HepG2 (cell line): Measurements from ENCODE around the gene RAD51D. TPM values are rescaled to one million over a fixed set of nuclear protein-coding genes. Genes with fewer than 3 reads are reported as not detected.
A peak's percentile ranks its signal among the peaks of the same experiment; 100 is the strongest.

Experiments
- ARNT ChIP-seq: fragments of 450-650 bp; IDR thresholded peaks from 2 replicates; pipeline ENCODE4 v1.6.1; 2017
- CC2D1A ChIP-seq: sonication (generic); formaldehyde crosslinking; IDR thresholded peaks from 2 replicates; pipeline ENCODE4 v1.8.1; 2023; ENCODE audit warnings: mild to moderate bottlenecking, missing genetic modification reagents
- EP300 ChIP-seq, 3 experiments: sonication (generic) in 1 of 3; formaldehyde crosslinking in 1 of 3; IDR thresholded peaks; 2 replicates each; pipeline versions ENCODE4 v1.5.1 to v1.6.1; 2011 to 2020; ENCODE audit warnings: low read depth in 2 of 3, low read length in 2 of 3, borderline replicate concordance in 1 of 3, improper control_type of control experiment in 1 of 3, mild to moderate bottlenecking in 1 of 3, missing genetic modification reagents in 1 of 3, moderate library complexity in 1 of 3
- GLI4 ChIP-seq: sonication (generic); formaldehyde crosslinking; IDR thresholded peaks from 2 replicates; pipeline ENCODE4 v1.5.1; 2020; ENCODE audit warnings: missing genetic modification reagents, mild to moderate bottlenecking, moderate library complexity, borderline replicate concordance
- JUND ChIP-seq: sonication (generic); formaldehyde crosslinking; IDR thresholded peaks from 2 replicates; pipeline ENCODE4 v1.8.0; 2022; ENCODE audit warnings: mild to moderate bottlenecking, missing genetic modification reagents
- MEIS1 ChIP-seq: sonication (generic); formaldehyde crosslinking; IDR thresholded peaks from 2 replicates; pipeline ENCODE4 v1.9.0; 2021; ENCODE audit warnings: mild to moderate bottlenecking, missing genetic modification reagents, moderate library complexity, borderline replicate concordance
- RFX3 ChIP-seq: IDR thresholded peaks from 2 replicates; pipeline ENCODE4 v1.6.1; 2016; ENCODE audit warnings: missing biosample characterization, missing genetic modification reagents
- SOX5 ChIP-seq: IDR thresholded peaks from 2 replicates; pipeline ENCODE4 v1.6.1; 2016; ENCODE audit warnings: borderline replicate concordance
- SPEN ChIP-seq: sonication (generic); formaldehyde crosslinking; IDR thresholded peaks from 2 replicates; pipeline ENCODE4 v1.5.1; 2020; ENCODE audit warnings: low read depth, mild to moderate bottlenecking, missing genetic modification reagents
- YY1 ChIP-seq: IDR thresholded peaks from 2 replicates; pipeline ENCODE4 v1.6.1; 2011; ENCODE audit warnings: low read length, low read depth, moderate library complexity, mild to moderate bottlenecking; ENCODE audit not compliant: insufficient read depth, insufficient replicate concordance
- ZNF121 ChIP-seq: sonication (generic); formaldehyde crosslinking; IDR thresholded peaks from 2 replicates; pipeline ENCODE4 v1.5.0; 2020; ENCODE audit warnings: mild to moderate bottlenecking, missing genetic modification reagents
- ZNF335 ChIP-seq: sonication (generic); formaldehyde crosslinking; IDR thresholded peaks from 2 replicates; pipeline ENCODE4 v1.4.0; 2020; ENCODE audit warnings: missing genetic modification reagents
- ZNF382 ChIP-seq: sonication (generic); formaldehyde crosslinking; IDR thresholded peaks from 2 replicates; pipeline ENCODE4 v1.5.0; 2020; ENCODE audit warnings: missing genetic modification reagents, mild to moderate bottlenecking, borderline replicate concordance
- ZNF556 ChIP-seq: sonication (generic); formaldehyde crosslinking; IDR thresholded peaks from 2 replicates; pipeline ENCODE4 v1.4.0; 2020; ENCODE audit warnings: mild to moderate bottlenecking, missing genetic modification reagents, borderline replicate concordance
- ZNF746 ChIP-seq: sonication (generic); formaldehyde crosslinking; IDR thresholded peaks from 2 replicates; pipeline ENCODE4 v1.8.0; 2022; ENCODE audit warnings: mild to moderate bottlenecking, missing genetic modification reagents
- polyA plus RNA-seq, 8 experiments: library from polyadenylated mRNA; depleted of rRNA in 3 of 8; stranded (reverse) in 7 of 8; unstranded in 1 of 8; fragments of >200 nt; fragmentation: Illumina TruSeq in 4 of 8; extraction: Trizol in 4 of 8; gene quantifications; 2 replicates each; pipeline versions ENCODE4 v1.2.1 to v1.2.3, GENCODE V29; 2011 to 2016; ENCODE audit warnings: low read depth in 4 of 8, missing spikeins in 1 of 8, mixed read lengths in 1 of 8; ENCODE audit not compliant: insufficient read depth in 1 of 8
- total RNA-seq, 5 experiments: library from RNA; depleted of rRNA; stranded (reverse); fragments of >200 nt; fragmentation: Illumina TruSeq; extraction: Trizol; gene quantifications; 2 replicates each; pipeline ENCODE4 v1.2.3, GENCODE V29; 2016; ENCODE audit warnings: low read depth in 1 of 5
- TF ChIP-seq, protein P1 (sequence below): sonication (generic); formaldehyde crosslinking; IDR thresholded peaks from 2 replicates; pipeline ENCODE4 v1.4.0; 2020; ENCODE audit warnings: missing genetic modification reagents
- TF ChIP-seq, protein P2 (sequence below): sonication (generic); formaldehyde crosslinking; conservative IDR thresholded peaks from 2 replicates; pipeline ENCODE4 v1.8.0; 2022; ENCODE audit warnings: low read depth, missing genetic modification reagents
- TF ChIP-seq, protein P3 (sequence below): sonication (generic); formaldehyde crosslinking; IDR thresholded peaks from 2 replicates; pipeline ENCODE4 v1.4.0; 2020; ENCODE audit warnings: mild to moderate bottlenecking, missing genetic modification reagents

The RAD51D gene
- total and polyA plus RNA-seq, 2 of the 13 experiments (the other 11 are each of a cell fraction or from before 2014, with no cell fraction given), result 6.7 to 13.1 TPM

DNA sequence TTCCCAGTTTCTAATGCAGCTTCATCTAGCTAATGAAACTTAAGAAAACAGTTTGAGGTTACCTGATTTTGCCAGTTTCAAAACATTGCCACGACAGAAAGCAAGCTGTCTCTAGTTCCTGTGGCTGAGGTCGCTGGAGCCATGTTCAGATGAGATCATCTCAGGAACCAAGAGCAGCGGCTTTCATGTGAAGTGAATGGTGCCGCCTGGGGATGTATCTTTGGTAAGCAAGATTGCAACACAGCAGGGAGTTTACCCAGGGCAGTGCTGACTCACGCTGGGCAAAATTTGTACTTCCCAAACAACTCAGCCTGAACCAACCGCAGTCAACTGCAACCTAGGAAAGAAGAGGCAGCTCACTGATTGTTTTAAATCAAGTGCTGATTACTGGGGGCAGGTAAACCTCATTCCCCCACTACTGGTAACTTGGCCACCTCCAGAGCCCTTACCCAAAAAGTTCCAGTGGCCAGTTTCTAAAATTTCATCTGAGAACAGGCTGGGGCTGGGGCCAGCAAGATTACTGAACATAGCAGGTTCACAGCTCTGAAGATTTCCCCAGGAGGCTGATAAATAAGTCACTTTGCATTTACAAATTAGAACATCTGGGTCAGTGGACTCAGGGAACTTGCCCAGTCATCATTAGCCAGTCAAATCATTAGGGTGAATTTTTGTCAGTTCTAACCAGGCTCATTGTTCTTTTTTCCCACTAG lies 56.0 kb downstream of the RAD51D start, which contains the start of gene RFFL (continued):
- TF ChIP-seq ZNF335 (CRISPR knock-in tag), result peak; percentile 59; the same call in 1 of the 2 replicates
- peak; percentile 36; the same call in 1 of the 2 replicates for TF ChIP-seq GLI4 (CRISPR knock-in tag)
- peak; percentile 78 for TF ChIP-seq YY1
- peak; percentile 96 for TF ChIP-seq JUND (CRISPR knock-in tag)
- TF ChIP-seq ZNF556 (CRISPR knock-in tag), result peak; percentile 74; the same call in 1 of the 2 replicates
- no peak; the same call in 1 of the 2 replicates for TF ChIP-seq RFX3 (CRISPR knock-in tag)
- TF ChIP-seq, protein P1, sequence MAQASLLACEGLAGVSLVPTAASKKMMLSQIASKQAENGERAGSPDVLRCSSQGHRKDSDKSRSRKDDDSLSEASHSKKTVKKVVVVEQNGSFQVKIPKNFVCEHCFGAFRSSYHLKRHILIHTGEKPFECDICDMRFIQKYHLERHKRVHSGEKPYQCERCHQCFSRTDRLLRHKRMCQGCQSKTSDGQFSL (CRISPR knock-in tag), result no peak
- TF ChIP-seq ZNF121, result peak; percentile 30; the same call in 1 of the 2 replicates
- TF ChIP-seq, protein P2, sequence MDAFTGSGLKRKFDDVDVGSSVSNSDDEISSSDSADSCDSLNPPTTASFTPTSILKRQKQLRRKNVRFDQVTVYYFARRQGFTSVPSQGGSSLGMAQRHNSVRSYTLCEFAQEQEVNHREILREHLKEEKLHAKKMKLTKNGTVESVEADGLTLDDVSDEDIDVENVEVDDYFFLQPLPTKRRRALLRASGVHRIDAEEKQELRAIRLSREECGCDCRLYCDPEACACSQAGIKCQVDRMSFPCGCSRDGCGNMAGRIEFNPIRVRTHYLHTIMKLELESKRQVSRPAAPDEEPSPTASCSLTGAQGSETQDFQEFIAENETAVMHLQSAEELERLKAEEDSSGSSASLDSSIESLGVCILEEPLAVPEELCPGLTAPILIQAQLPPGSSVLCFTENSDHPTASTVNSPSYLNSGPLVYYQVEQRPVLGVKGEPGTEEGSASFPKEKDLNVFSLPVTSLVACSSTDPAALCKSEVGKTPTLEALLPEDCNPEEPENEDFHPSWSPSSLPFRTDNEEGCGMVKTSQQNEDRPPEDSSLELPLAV, result no peak
- no peak for TF ChIP-seq ZNF382 (CRISPR knock-in tag)
- no peak for TF ChIP-seq CC2D1A
- peak; percentile 86 to 88; a peak in 3 of 4 replicates for TF ChIP-seq EP300 (IDR thresholded peaks at IDR 0.05; ENCODE audit: low read depth in 2 of 2, low read length in 2 of 2)
- peak; percentile 93 for TF ChIP-seq EP300 (CRISPR knock-in tag; IDR thresholded peaks at IDR 0.05; ENCODE audit: borderline replicate concordance)
- peak; percentile 76; the same call in 1 of the 2 replicates for TF ChIP-seq MEIS1 (CRISPR knock-in tag)
- TF ChIP-seq, protein P3, sequence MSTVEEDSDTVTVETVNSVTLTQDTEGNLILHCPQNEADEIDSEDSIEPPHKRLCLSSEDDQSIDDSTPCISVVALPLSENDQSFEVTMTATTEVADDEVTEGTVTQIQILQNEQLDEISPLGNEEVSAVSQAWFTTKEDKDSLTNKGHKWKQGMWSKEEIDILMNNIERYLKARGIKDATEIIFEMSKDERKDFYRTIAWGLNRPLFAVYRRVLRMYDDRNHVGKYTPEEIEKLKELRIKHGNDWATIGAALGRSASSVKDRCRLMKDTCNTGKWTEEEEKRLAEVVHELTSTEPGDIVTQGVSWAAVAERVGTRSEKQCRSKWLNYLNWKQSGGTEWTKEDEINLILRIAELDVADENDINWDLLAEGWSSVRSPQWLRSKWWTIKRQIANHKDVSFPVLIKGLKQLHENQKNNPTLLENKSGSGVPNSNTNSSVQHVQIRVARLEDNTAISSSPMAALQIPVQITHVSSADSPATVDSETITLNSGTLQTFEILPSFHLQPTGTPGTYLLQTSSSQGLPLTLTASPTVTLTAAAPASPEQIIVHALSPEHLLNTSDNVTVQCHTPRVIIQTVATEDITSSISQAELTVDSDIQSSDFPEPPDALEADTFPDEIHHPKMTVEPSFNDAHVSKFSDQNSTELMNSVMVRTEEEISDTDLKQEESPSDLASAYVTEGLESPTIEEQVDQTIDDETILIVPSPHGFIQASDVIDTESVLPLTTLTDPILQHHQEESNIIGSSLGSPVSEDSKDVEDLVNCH, result no peak
- no peak for TF ChIP-seq ZNF746
- no peak for TF ChIP-seq ARNT
- TF ChIP-seq SOX5 (CRISPR knock-in tag), result peak; percentile 78; the same call in 1 of the 2 replicates
- peak; percentile 66; the same call in 1 of the 2 replicates for TF ChIP-seq SPEN
